ENCODE data around the gene ART4.

Gene ART4

GRCh38 chr12:14860490-14860889 is 17.2 kb upstream of the ART4 start:
- Histone ChIP-seq H3K9me3 (no peaks in the 10 kb centered on the region; the same call in 1 of the 2 replicates), H3K27me3 (no peaks in the 10 kb centered on the region), H3K4me3 (ENCODE audit: low read depth, low read length) (no peak overlapping the region), H3K4me1 (no peaks in the 10 kb centered on the region), H3K36me3 (no peaks in the 10 kb centered on the region)
- TF ChIP-seq CTCF (IDR thresholded peaks at IDR 0.05; ENCODE audit: low read depth, low read length): no peak
- no peak for DNase-seq

GRCh38 chr12:14858513-14858912 is 15.2 kb upstream of the ART4 start:
- Histone ChIP-seq H3K9me3 (no peaks in the 10 kb centered on the region; the same call in 1 of the 2 replicates), H3K4me1 (peaks cover 11% of the 10 kb centered on the region; the same call in 1 of the 2 replicates), H3K36me3 (no peaks in the 10 kb centered on the region), H3K4me3 (ENCODE audit: low read depth, low read length) (no peak overlapping the region), H3K27me3 (no peaks in the 10 kb centered on the region)
- DNase-seq: no peak
- TF ChIP-seq CTCF (IDR thresholded peaks at IDR 0.05; ENCODE audit: low read depth, low read length): no peak

GRCh38 chr12:14854586-14855183 is 11.4 kb upstream of the ART4 start:
- DNase-seq: no peak
- Histone ChIP-seq H3K4me1 (peaks cover 12% of the 10 kb centered on the region; the same call in 1 of the 2 replicates), H3K4me3 (ENCODE audit: low read depth, low read length) (no peak overlapping the region), H3K36me3 (no peaks in the 10 kb centered on the region), H3K27me3 (no peaks in the 10 kb centered on the region), H3K9me3 (no peaks in the 10 kb centered on the region; the same call in 1 of the 2 replicates)
- TF ChIP-seq CTCF (IDR thresholded peaks at IDR 0.05; ENCODE audit: low read depth, low read length): no peak

- Histone ChIP-seq H3K27me3 (no peaks in the 10 kb centered on the region), H3K4me3 (ENCODE audit: low read depth, low read length) (no peak overlapping the region), H3K9me3 (no peaks in the 10 kb centered on the region; the same call in 1 of the 2 replicates), H3K4me1 (peaks cover 12% of the 10 kb centered on the region; the same call in 1 of the 2 replicates), H3K36me3 (no peaks in the 10 kb centered on the region)
- DNase-seq: peak; percentile 30
- TF ChIP-seq CTCF (IDR thresholded peaks at IDR 0.05; ENCODE audit: low read depth, low read length): no peak
Observed at GRCh38 chr12:14853961-14854360, 10.6 kb upstream of the ART4 start.

- TF ChIP-seq CTCF (IDR thresholded peaks at IDR 0.05; ENCODE audit: low read depth, low read length): no peak
- Histone ChIP-seq H3K36me3 (no peaks in the 10 kb centered on the region), H3K27me3 (no peaks in the 10 kb centered on the region), H3K9me3 (no peaks in the 10 kb centered on the region; the same call in 1 of the 2 replicates), H3K4me1 (peaks cover 12% of the 10 kb centered on the region; the same call in 1 of the 2 replicates), H3K4me3 (ENCODE audit: low read depth, low read length) (no peak overlapping the region)
- no peak for DNase-seq
Observed at GRCh38 chr12:14852880-14853279, 9.6 kb upstream of the ART4 start.

GRCh38 chr12:14850929-14851663 is 7.8 kb upstream of the ART4 start:
- H3K9me3 ChIP-seq: no peaks in the 10 kb centered on the region; the same call in 1 of the 2 replicates
- peaks cover 20% of the 10 kb centered on the region for H3K4me1 ChIP-seq
- H3K36me3 ChIP-seq: no peaks in the 10 kb centered on the region
- H3K4me3 ChIP-seq (ENCODE audit: low read depth, low read length): no peak overlapping the region
- no peaks in the 10 kb centered on the region for H3K27me3 ChIP-seq
- no peak for TF ChIP-seq CTCF (IDR thresholded peaks at IDR 0.05; ENCODE audit: low read depth, low read length)
- no peak for DNase-seq

Measured in BE2C (cell line).